ENCODE data around the gene GABRR1. TPM values are rescaled to one million over a fixed set of nuclear protein-coding genes. Genes with fewer than 3 reads are reported as not detected.

Gene GABRR1
- total and polyA plus RNA-seq, 2 experiments from 2014 or later = 0.27 to 0.60 TPM

- Histone ChIP-seq H3K4me1 (ENCODE audit: insufficient read depth) (no peaks in the 10 kb centered on the region), H3K79me2 (no peaks in the 10 kb centered on the region), H3K4me3 (no peak overlapping the region), H3K9me2 (replicated peaks; ENCODE audit: insufficient read depth) (no peaks in the 10 kb centered on the region), H3K36me3 (replicated peaks; ENCODE audit: insufficient read depth, low read depth) (no peaks in the 10 kb centered on the region), H2AFZ (no peak overlapping the region), H3K27me3 (no peaks in the 10 kb centered on the region), H3K4me2 (no peak overlapping the region), H3K27ac (no peak overlapping the region), H4K20me1 (ENCODE audit: insufficient read depth, poor library complexity, severe bottlenecking) (no peaks in the 10 kb centered on the region), H3K9me3 (ENCODE audit: low read depth) (no peaks in the 10 kb centered on the region)
- WGBS (ENCODE audit: low lambda C conversion rate, missing lambda C conversion rate) = 70% methylated on average over 8 of the region's 9 CpGs
- no peak for DNase-seq (ENCODE audit: low spot score)
- TF ChIP-seq CTCF (IDR thresholded peaks at IDR 0.05; ENCODE audit: poor library complexity) = no peak
- TF ChIP-seq EZH2phosphoT487 (IDR thresholded peaks at IDR 0.05; ENCODE audit: low read depth, severe bottlenecking, unreplicated experiment) = no peak
- TF ChIP-seq EZH2 (IDR thresholded peaks at IDR 0.05; ENCODE audit: borderline replicate concordance) = no peak
Observed at GRCh38 chr6:89184344-89184743, 32.8 kb downstream of the GABRR1 start.

- WGBS (ENCODE audit: low lambda C conversion rate, missing lambda C conversion rate) = 50% methylated on average over 2 of the region's 2 CpGs
- Histone ChIP-seq H3K4me2 (no peak overlapping the region), H3K9me3 (ENCODE audit: low read depth) (no peaks in the 10 kb centered on the region), H3K27ac (no peak overlapping the region), H3K4me3 (no peak overlapping the region), H2AFZ (no peak overlapping the region), H3K27me3 (no peaks in the 10 kb centered on the region), H4K20me1 (ENCODE audit: insufficient read depth, poor library complexity, severe bottlenecking) (no peaks in the 10 kb centered on the region), H3K79me2 (no peaks in the 10 kb centered on the region), H3K36me3 (replicated peaks; ENCODE audit: insufficient read depth, low read depth) (no peaks in the 10 kb centered on the region), H3K4me1 (ENCODE audit: insufficient read depth) (no peaks in the 10 kb centered on the region), H3K9me2 (replicated peaks; ENCODE audit: insufficient read depth) (no peaks in the 10 kb centered on the region)
- DNase-seq (ENCODE audit: low spot score) = no peak
- TF ChIP-seq EZH2 (IDR thresholded peaks at IDR 0.05; ENCODE audit: borderline replicate concordance) = no peak
- no peak for TF ChIP-seq CTCF (IDR thresholded peaks at IDR 0.05; ENCODE audit: poor library complexity)
- no peak for TF ChIP-seq EZH2phosphoT487 (IDR thresholded peaks at IDR 0.05; ENCODE audit: low read depth, severe bottlenecking, unreplicated experiment)
Observed at GRCh38 chr6:89183294-89183693, 33.9 kb downstream of the GABRR1 start.

- H3K4me1 ChIP-seq (ENCODE audit: insufficient read depth) = no peaks in the 10 kb centered on the region
- no peaks in the 10 kb centered on the region for H3K9me3 ChIP-seq (ENCODE audit: low read depth)
- H3K9me2 ChIP-seq (replicated peaks; ENCODE audit: insufficient read depth) = no peaks in the 10 kb centered on the region
- no peaks in the 10 kb centered on the region for H3K79me2 ChIP-seq
- H4K20me1 ChIP-seq (ENCODE audit: insufficient read depth, poor library complexity, severe bottlenecking) = no peaks in the 10 kb centered on the region
- no peak for DNase-seq (ENCODE audit: low spot score)
- H3K27ac ChIP-seq = no peak overlapping the region
- no peak overlapping the region for H2AFZ ChIP-seq
- no peaks in the 10 kb centered on the region for H3K36me3 ChIP-seq (replicated peaks; ENCODE audit: insufficient read depth, low read depth)
- 84% methylated on average over 1 of the region's 1 CpG for WGBS (ENCODE audit: low lambda C conversion rate, missing lambda C conversion rate)
- H3K4me2 ChIP-seq = no peak overlapping the region
- TF ChIP-seq CTCF (IDR thresholded peaks at IDR 0.05; ENCODE audit: poor library complexity) (no peak), EZH2phosphoT487 (IDR thresholded peaks at IDR 0.05; ENCODE audit: low read depth, severe bottlenecking, unreplicated experiment) (no peak), EZH2 (IDR thresholded peaks at IDR 0.05; ENCODE audit: borderline replicate concordance) (no peak)
- no peaks in the 10 kb centered on the region for H3K27me3 ChIP-seq
- no peak overlapping the region for H3K4me3 ChIP-seq
Observed at GRCh38 chr6:89180971-89181370, 36.2 kb downstream of the GABRR1 start.

- H3K4me1 ChIP-seq (ENCODE audit: insufficient read depth) = no peaks in the 10 kb centered on the region
- 96% methylated on average over 13 of the region's 13 CpGs for WGBS (ENCODE audit: low lambda C conversion rate, missing lambda C conversion rate)
- H3K27me3 ChIP-seq = no peaks in the 10 kb centered on the region
- no peak overlapping the region for H2AFZ ChIP-seq
- H3K79me2 ChIP-seq = no peaks in the 10 kb centered on the region
- no peak for TF ChIP-seq EZH2phosphoT487 (IDR thresholded peaks at IDR 0.05; ENCODE audit: low read depth, severe bottlenecking, unreplicated experiment)
- no peak for TF ChIP-seq EZH2 (IDR thresholded peaks at IDR 0.05; ENCODE audit: borderline replicate concordance)
- TF ChIP-seq CTCF (IDR thresholded peaks at IDR 0.05; ENCODE audit: poor library complexity) = no peak
- H3K9me2 ChIP-seq (replicated peaks; ENCODE audit: insufficient read depth) = no peaks in the 10 kb centered on the region
- no peak overlapping the region for H3K4me2 ChIP-seq
- H3K4me3 ChIP-seq = no peak overlapping the region
- no peak overlapping the region for H3K27ac ChIP-seq
- H4K20me1 ChIP-seq (ENCODE audit: insufficient read depth, poor library complexity, severe bottlenecking) = no peaks in the 10 kb centered on the region
- no peak for DNase-seq (ENCODE audit: low spot score)
- no peaks in the 10 kb centered on the region for H3K36me3 ChIP-seq (replicated peaks; ENCODE audit: insufficient read depth, low read depth)
- H3K9me3 ChIP-seq (ENCODE audit: low read depth) = no peaks in the 10 kb centered on the region
Observed at GRCh38 chr6:89180112-89180511, 37.0 kb downstream of the GABRR1 start.

Data from hepatocyte (in vitro differentiated cells).